ENCODE measurements around the gene NAPA.

GRCh38 chr19:47459477-47459876 lies 55.4 kb downstream of the NAPA start:
- TF ChIP-seq POLR2A (IDR thresholded peaks at IDR 0.05; ENCODE audit: low read depth, low read length) = no peak
- TF ChIP-seq TAF1 (IDR thresholded peaks at IDR 0.05; ENCODE audit: borderline replicate concordance, low read depth, low read length) = no peak
- TF ChIP-seq POLR2AphosphoS5 (IDR thresholded peaks at IDR 0.05; ENCODE audit: low read depth, low read length) = no peak
